Measurements from ENCODE around the gene COQ10B. TPM values are rescaled to one million over a fixed set of nuclear protein-coding genes. Genes with fewer than 3 reads are reported as not detected.

Gene COQ10B
- total and polyA plus RNA-seq, 2 of the 4 experiments (the other 2 are of a cell fraction): 9.5 to 28.7 TPM

GRCh38 chr2:197464175-197464574 is 10.8 kb downstream of the COQ10B start:
- TF ChIP-seq MAFK (IDR thresholded peaks at IDR 0.05; ENCODE audit: low read depth, low read length) (peak; percentile 95), MXI1 (IDR thresholded peaks at IDR 0.05; ENCODE audit: borderline replicate concordance, low read depth, low read length) (no peak)
- peaks cover 5% of the 10 kb centered on the region for H4K20me1 ChIP-seq (ENCODE audit: insufficient read depth, low read length)
- H3K14ac ChIP-seq (replicated peaks; ENCODE audit: low read depth, low read length): no peak overlapping the region
- no CpG with 5 or more reads among the region's 1 CpG for WGBS, 2 experiments (ENCODE audit: extremely low coverage in 2 of 2, insufficient read length in 1 of 2)
- no peaks in the 10 kb centered on the region for H3K27me3 ChIP-seq (ENCODE audit: control insufficient read depth, insufficient read depth, low read length)
- H2BK15ac ChIP-seq (ENCODE audit: low read depth, low read length): no peak overlapping the region
- no peak overlapping the region for H4K5ac ChIP-seq (ENCODE audit: low read depth, low read length)
- H4K8ac ChIP-seq (ENCODE audit: low read depth in 2 of 2, low read length in 2 of 2): no peak overlapping the region
- intact Hi-C loops (cut with micrococcal nuclease) (no loop called here), dilution Hi-C loops (cut with HindIII; ENCODE audit: low sequenced_read_pairs, unreplicated experiment) (no loop called here), in situ Hi-C loops (cut with MboI; ENCODE audit: low sequenced_read_pairs) (no loop called here)
- no peak for ATAC-seq (ENCODE audit: low read depth)
- no TSS peak for BruUV-seq (replicated peaks)
- no peak overlapping the region for H3K18ac ChIP-seq (ENCODE audit: low read depth, low read length)
- no peaks in the 10 kb centered on the region for H3K9me3 ChIP-seq (ENCODE audit: control insufficient read depth, insufficient read depth, low read length)
- no peak overlapping the region for H2BK20ac ChIP-seq (ENCODE audit: low read depth, low read length)
- H3K56ac ChIP-seq (ENCODE audit: extremely low read depth, insufficient read depth, low read length): no peak overlapping the region
- no peak overlapping the region for H3K23ac ChIP-seq (ENCODE audit: low read depth, low read length)
- no peak overlapping the region for H2AK5ac ChIP-seq (ENCODE audit: low read depth, low read length)
- H2BK5ac ChIP-seq (ENCODE audit: low read depth, low read length, poor library complexity, severe bottlenecking): no peak overlapping the region
- peaks cover 26 to 32% of the 10 kb centered on the region in 2 experiments for H3K79me1 ChIP-seq (ENCODE audit: low read depth in 1 of 2, low read length in 2 of 2)
- peaks cover 2% of the 10 kb centered on the region; the same call in 1 of the 2 replicates for H3K9me1 ChIP-seq (ENCODE audit: insufficient read depth, low read length)
- H3K4me1 ChIP-seq (ENCODE audit: control insufficient read depth, insufficient read depth, low read length): peaks cover 2% of the 10 kb centered on the region; the same call in 1 of the 2 replicates
- no peak overlapping the region for H3K27ac ChIP-seq (ENCODE audit: insufficient read depth, low read length)
- POLR2A ChIA-PET (ENCODE audit: unreplicated experiment): interaction anchor here (0.6 to 1.1 kb wide), 2 partner anchors 11 to 52 kb away, joined by 3 to 6 read pairs; partner anchors contain the start of gene COQ10B
- no peak overlapping the region for H2BK120ac ChIP-seq (ENCODE audit: low read depth, low read length)
- H3K4me2 ChIP-seq (ENCODE audit: low read depth, low read length): no peak overlapping the region
- H4K91ac ChIP-seq (ENCODE audit: insufficient read depth, low read depth, low read length): no peak overlapping the region
- peaks cover 37% of the 10 kb centered on the region for H3K36me3 ChIP-seq (ENCODE audit: control insufficient read depth, insufficient read depth, low read length)
- H3K9ac ChIP-seq (ENCODE audit: low read depth, low read length): no peak overlapping the region
- DNase-seq: peak; percentile 29
- H3K4ac ChIP-seq (ENCODE audit: low read depth, low read length): no peak overlapping the region
- CTCF ChIA-PET: interaction anchor here (0.6 kb wide), 2 partner anchors 27 to 301 kb away, joined by 3 read pairs; no protein-coding TSS in a partner anchor
- H3K4me3 ChIP-seq (ENCODE audit: insufficient read depth, low read depth, low read length): no peak overlapping the region
- no peak overlapping the region for H2AK9ac ChIP-seq (replicated peaks; ENCODE audit: low read depth, low read length, poor library complexity)
- no peak overlapping the region for H2AFZ ChIP-seq (replicated peaks; ENCODE audit: low read length, poor library complexity)

All from IMR-90 (cell line).